Cortex of kidney (tissue), 1 donor: ENCODE results near the gene MDFI.
"Not testable (repeated sequence)": the region's sequence is repeated elsewhere in the genome, so short reads cannot be mapped to it uniquely, and the experiment has no call there.

ENCODE experiments used
- DNase-seq: peaks from one replicate; lab custom pipeline; 2025; lab: John Stamatoyannopoulos, UW

The MDFI gene

GRCh38 chr6:41602864-41603608, 35.2 kb upstream of the MDFI start:
- DNase-seq: no peak

GRCh38 chr6:41604006-41604405, 34.3 kb upstream of the MDFI start:
- DNase-seq: no peak

- no peak for DNase-seq
These were observed 32.6 kb upstream of the MDFI start for GRCh38 chr6:41605649-41606048.

GRCh38 chr6:41607036-41607435, 31.2 kb upstream of the MDFI start:
- no peak for DNase-seq

- no peak for DNase-seq
These were observed 30.5 kb upstream of the MDFI start for GRCh38 chr6:41607736-41608135.

GRCh38 chr6:41608443-41609151, 29.7 kb upstream of the MDFI start:
- no peak for DNase-seq

- DNase-seq: no peak
These were observed 23.6 kb upstream of the MDFI start for GRCh38 chr6:41614715-41615114.

- no peak for DNase-seq
These were observed 23.0 kb upstream of the MDFI start for GRCh38 chr6:41615311-41615710.

GRCh38 chr6:41618598-41618997, 19.7 kb upstream of the MDFI start:
- DNase-seq: no peak

- not testable (repeated sequence) for DNase-seq
These were observed 19.1 kb upstream of the MDFI start for GRCh38 chr6:41619193-41619592.

GRCh38 chr6:41621367-41621766, 16.9 kb upstream of the MDFI start:
- DNase-seq: no peak

- DNase-seq: no peak
These were observed 16.5 kb upstream of the MDFI start for GRCh38 chr6:41621802-41622201.

- no peak for DNase-seq
These were observed 15.9 kb upstream of the MDFI start for GRCh38 chr6:41622206-41622988.

GRCh38 chr6:41623330-41623729, 14.9 kb upstream of the MDFI start:
- DNase-seq: no peak

- no peak for DNase-seq
These were observed 13.5 kb upstream of the MDFI start for GRCh38 chr6:41624621-41625380.

- DNase-seq: no peak
These were observed 12.8 kb upstream of the MDFI start for GRCh38 chr6:41625442-41625841.

GRCh38 chr6:41626022-41626421, 12.2 kb upstream of the MDFI start:
- DNase-seq: no peak

GRCh38 chr6:41626917-41627316, 11.4 kb upstream of the MDFI start:
- no peak for DNase-seq

- no peak for DNase-seq
These were observed 9.1 kb upstream of the MDFI start for GRCh38 chr6:41629128-41629527.

- DNase-seq: no peak
These were observed 8.2 kb upstream of the MDFI start for GRCh38 chr6:41630069-41630468.

GRCh38 chr6:41630946-41631345, 7.3 kb upstream of the MDFI start:
- DNase-seq: no peak

- no peak for DNase-seq
These were observed 5.1 kb upstream of the MDFI start for GRCh38 chr6:41633056-41633634.
